ENCODE results near the gene CFAP61. TPM values are rescaled to one million over a fixed set of nuclear protein-coding genes. Genes with fewer than 3 reads are reported as not detected.
"Not testable (repeated sequence)": the region's sequence is repeated elsewhere in the genome, so short reads cannot be mapped to it uniquely, and the experiment has no call there.

CFAP61 gene
- total RNA-seq, 1 experiment from 2014 or later, result 0.12 TPM

DNA sequence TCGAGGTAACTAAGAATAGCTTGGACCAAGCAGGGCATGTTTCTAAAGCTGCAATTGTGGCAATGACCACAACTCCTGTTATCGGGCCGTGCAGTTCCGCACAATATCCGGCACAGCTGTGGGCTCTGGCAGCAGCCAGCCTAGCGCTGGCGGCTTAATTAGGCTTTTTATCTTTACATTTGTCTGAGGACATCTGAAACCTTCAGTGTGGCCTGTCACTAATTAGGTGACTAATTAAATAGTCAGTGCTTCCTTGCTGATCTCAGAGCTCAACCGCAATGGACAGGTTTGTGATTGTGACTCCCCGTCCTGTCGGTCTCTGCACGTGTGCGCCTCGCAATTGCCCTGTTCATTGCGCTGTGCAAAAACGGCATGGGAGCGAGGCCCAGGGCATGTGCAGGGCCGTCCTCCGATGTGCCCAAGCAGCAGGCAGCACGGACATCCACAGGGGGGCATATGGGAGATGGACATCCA, 180.7 kb downstream of the CFAP61 start:
- DNase-seq (ENCODE audit: low read depth), result peak; percentile 95

DNA sequence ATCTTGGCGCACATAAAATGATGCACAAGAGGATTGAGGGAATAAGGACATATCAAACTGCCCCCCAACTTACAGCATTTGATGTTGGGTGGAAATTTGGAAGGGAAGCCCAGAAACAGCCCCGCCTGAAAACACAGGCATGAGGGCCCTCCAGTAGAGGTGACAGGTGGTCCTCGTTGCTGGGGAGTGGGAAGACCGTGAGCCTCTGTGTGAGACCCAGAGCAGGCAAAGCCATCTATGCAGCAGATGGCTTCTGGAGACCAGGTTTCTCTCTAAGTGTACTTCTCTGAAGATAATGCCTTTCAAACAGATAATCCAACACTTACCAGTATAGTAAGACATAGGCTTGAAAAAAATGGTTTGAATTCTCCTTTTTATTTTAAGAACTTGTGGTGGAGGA, 183.3 kb downstream of the CFAP61 start:
- DNase-seq (ENCODE audit: low read depth), result no peak

DNA sequence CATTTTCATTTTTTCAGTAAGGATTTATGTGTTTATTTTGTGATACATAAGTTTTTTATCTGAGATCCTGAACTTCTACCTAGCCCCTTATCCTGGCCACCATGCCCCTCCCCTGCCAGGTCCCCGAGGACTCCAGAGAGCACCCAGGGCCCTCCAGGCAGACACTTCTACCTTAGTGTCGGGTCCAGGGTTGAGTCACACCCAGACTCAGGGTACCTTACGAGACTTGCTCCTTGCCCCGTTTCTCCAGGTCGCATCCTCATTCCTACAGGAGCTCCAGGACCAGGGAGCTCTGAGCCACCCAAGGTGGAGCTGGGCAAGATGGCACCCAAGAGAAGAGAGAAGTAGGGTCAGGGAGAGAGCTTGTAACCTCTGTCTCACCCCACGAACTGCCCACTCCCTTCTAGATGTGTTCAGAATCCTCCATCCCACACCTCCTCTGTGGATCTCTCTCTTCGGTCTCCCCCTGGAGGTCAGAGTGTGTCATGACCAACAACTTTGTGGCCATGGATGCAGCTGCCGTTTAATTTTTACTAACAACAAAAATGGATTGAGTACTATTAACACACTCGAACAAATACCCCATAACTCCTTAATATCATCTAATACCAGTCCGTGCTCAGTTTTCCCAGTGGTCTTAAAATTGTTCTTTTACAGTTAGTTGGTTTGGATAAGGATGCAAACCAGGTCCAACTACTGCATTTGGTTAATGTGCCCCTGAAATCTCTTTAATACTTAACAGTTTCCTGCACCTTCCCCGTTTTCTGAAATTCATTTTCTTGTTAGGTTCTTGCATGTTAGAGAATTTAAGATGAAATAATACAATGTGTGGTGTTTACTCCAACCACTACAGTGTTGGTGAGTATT, 185.0 kb downstream of the CFAP61 start:
- DNase-seq (ENCODE audit: low read depth), result peak; percentile 61

DNA sequence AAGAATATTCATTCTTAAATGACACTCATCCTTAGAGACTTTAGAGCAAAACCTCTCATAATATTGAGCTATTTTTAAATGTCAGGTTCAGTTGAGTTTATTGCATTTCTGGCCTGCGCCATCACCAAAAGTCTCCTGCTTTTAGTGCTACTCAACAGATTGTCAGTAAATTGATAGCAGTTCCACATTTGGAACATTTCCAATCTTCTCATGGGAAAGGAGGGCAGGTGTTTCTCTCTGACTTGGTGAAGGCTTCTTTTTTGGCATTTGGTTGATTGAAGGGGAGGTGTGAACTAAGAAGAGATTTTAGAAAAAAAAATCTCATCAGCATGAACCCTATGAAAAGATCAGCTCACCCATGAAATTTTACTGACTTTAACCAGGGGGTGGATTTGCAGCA, 189.6 kb downstream of the CFAP61 start:
- no peak for DNase-seq (ENCODE audit: low read depth)

DNA sequence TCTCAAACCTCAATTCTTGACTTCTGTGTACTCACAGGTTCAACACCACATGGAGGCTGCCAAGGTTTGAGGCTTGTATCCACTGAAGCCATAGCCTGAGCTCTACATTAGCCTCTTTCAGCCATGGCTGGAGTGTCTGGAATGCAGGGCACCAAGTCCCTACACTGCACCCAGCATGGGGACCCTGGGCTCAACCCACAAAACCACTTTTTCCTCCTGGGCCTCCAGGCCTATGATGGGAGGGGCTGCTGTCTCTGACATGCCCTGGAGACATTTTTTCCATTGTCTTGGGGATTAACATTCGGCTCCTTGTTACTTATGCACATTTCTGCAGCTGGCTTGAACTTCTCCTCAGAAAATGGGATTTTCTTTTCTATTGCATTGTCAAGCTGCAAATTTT, 192.1 kb downstream of the CFAP61 start:
- not testable (repeated sequence) for DNase-seq (ENCODE audit: low read depth)

DNA sequence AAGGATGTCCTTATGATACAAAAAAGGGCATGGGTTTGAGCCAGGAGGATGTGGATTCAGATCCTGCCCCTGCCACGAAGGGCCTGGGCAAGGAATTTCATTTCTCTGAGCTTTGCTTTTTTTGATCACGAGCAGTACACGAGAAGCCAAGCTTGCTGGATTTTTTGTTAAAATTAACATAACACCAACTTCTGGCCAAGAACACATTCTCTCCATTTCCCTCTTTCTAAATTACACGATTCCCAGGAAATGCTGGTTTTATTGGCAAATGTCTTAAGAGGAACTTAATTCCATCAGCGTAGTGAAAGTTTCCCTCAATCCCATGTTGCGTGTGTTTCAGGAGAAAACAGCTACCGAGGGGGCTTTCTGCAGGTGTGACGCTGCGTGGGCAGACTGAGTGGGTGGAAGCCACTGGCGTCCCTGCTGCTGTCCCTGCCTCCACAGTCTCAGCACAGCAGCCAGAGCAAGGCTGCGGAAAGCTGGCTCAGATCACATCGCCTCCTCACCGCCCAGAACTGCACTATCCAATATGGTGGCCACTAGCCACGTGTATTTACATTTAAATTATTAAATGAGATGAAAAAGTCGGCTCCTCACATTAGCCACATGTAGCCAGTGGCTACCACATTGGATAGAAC, 194.8 kb downstream of the CFAP61 start:
- DNase-seq (ENCODE audit: low read depth), result no peak

DNA sequence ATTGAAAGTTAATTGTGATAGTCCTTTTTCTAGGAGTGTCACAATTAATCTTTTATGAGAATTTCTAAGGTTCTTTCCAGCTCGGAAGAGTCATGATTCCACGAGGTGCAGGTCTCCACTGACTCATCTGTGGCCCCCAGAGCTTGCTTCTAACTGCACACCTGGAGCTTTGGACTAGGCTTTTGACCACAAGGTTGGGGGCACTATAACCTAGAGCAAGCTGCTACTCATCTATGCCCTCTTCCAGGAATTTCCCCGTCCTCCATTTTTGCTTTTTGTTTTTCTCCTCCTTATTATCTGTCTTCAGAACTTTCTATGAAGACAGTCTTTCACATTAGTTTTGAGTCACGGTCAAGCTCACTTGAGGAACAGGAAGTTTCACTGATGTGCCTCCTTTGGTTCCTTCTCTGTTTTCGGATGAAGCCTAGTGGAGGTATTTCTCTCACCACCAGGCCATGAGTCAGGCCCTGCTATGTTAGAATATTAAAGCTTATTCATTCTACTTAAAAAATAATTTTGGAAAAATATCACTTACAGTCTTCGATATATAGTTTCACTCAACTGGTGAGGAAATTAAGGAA, 196.4 kb downstream of the CFAP61 start:
- DNase-seq (ENCODE audit: low read depth), result no peak

DNA sequence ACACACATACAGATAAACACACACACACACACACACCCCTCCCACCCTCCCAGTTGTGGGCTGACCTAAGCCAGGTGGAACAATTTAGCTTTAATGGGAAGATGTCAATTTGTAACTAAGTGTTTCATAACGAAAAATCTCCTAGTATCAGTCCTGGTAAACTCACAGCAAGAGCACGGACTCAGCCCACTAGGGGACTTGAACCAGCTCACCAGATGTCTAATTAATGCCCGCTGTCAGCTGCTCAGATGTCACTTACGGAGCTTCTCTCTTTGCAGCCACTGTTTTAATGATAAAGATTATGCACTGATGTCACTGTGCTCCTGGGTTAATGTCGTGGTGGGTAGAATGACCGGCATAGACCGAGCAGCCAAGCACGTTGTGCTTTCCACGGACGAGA, 199.0 kb downstream of the CFAP61 start:
- no peak for DNase-seq (ENCODE audit: low read depth)

DNA sequence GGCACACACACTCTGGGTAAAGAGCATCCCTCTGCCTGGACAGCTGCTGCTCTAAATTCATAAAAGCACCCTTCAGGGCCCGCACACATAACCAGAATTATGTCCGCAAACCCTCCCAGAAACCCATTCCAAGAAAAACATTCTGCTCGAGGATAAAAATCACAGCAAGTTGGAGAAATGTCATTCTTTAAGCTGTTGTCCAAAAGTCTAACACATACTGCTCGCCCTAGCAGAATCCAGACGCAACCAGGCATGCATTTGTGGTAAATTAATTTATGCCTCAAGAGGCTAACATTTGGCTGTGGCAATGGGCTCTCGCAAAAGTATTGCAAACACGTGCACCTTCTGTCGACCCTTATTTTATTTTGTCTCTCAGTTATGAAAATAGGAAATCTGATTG, 199.5 kb downstream of the CFAP61 start:
- no peak for DNase-seq (ENCODE audit: low read depth)

DNA sequence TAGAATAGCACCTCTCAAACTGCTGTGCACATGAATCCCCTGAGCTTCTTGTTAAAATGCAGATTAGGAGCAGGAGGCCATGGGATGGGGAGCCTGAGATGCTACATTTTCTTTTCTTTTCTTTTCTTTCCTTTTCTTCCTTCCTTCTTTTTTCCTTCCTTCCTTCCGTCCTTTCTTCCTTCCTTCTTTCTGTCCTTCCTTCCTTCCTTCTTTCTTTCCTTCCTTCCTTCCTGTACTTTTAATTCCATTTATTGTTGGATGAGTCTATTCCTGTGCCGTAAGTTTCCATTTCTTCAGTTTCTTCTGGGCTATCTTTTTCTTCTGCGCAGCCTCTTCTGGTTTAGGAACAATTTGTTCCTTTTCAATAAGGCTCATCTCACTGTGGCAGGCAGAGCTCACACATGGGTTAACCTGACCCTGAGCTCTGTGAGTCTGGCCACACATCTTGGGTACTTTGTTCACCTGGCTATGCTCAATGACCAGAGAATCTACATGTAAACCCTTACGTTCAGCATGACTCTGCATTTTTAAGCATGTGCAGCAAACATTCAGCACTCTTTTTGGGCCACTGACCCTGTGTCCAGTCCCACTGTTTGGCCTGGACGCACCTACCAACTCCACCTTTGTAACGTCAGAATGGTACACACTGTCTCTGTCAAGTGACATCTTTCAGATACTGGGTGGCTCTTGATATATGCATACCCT, 200.9 kb downstream of the CFAP61 start:
- no peak for DNase-seq (ENCODE audit: low read depth)

DNA sequence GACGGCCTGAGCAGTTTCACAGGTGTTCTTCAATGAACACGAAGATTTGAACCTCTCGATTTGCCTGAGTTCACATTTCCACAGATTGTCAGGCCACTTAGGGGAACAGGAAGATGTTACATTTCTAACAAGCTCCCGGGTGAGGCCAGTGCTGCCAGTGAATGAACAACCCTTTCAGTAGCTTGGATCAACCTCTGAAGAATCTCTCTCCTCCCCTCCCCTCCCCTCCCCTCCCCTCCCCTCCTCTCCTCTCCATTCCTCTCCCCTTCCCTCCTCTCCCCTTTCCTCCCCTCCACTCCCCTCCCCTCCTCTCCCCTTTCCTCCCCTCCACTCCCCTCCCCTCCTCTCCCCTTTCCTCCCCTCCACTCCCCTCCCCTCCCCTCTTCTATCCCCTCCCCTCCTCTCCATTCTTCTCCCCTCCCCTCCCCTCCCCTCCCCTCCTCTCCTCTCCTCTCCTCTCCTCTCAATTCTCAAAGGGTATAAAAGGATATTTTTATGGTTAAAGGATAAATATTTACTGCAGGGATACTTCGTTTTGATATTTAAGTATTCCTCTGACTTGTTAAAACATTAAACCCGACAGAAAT, 201.5 kb downstream of the CFAP61 start:
- no peak for DNase-seq (ENCODE audit: low read depth)

DNA sequence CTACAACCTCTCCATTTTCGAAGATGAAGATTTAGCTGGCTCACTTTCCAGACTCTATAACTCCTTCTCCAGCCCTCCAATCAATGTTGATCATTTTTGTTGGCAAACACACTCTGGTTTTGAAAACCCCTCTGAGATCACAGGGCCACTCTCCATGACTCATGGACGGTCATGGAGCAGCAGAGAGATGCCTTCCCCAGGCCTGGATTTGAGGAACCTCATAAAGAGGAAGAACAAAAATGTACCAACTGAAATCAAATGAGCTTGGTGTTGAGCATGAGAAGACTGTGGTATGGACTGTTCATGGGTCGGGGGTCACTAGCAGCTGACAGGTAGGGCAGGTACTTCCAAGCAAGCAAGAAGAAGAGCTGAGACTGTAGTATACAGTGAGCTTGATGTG, 202.8 kb downstream of the CFAP61 start:
- DNase-seq (ENCODE audit: low read depth), result no peak

DNA sequence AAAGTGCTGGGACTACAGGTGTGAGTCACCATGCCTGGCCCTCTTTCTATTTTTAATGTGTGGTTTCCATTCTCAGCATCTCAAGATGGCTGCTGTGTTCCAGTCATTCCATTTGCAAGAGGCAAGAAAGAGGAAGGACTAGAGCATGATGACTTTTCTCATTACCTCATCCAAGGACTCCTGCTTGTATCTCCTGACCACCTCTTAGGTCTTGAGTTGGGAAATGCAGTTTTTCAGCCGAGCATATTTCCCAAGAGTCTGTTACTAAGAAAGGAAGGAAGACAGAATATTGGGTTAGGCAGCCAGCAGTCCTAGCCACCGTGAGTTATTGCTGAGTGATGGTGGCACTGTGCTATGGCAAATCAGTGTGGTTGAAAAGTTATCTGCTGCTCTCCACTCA, 207.2 kb downstream of the CFAP61 start:
- peak; percentile 39 for DNase-seq (ENCODE audit: low read depth)

DNA sequence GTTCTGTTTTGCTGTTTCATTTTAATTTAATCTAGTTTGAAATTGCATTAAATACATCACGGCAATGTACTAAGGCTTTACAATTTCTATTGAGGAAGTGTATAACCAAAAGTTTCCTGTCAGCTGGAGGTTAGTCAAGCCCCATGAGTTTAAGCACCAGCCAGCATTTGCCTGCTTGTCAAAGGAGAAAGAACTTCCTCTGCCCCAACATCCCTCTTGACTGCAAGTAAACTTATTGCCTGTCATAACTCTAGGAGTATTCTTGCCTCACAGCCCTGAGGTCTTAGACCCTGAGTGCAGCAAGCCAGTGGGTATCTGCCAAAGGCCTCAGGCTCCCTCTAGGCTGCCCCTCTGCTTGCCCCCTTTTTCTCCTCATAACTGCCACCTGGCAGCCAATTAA, 208.8 kb downstream of the CFAP61 start:
- no peak for DNase-seq (ENCODE audit: low read depth)

DNA sequence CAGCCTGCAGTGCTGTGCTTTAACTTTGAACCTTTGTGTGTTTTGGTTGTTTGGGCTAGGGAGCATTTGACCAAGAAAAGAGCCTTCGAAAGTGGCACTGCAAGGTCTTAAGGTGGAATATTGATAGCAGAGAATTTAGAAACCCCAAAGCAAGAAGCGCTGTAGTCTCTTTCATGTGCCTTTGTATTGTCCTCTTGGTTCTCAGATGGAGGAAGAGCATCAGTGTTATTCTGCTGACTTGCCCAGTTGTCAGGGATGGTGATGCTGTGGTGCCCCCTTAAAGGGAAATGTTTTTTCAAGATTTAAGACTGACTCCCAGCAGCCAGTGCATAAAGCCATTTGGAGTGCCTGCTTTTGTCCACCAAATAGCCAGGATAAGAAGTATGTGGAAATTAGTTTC, 212.9 kb downstream of the CFAP61 start:
- no peak for DNase-seq (ENCODE audit: low read depth)

DNA sequence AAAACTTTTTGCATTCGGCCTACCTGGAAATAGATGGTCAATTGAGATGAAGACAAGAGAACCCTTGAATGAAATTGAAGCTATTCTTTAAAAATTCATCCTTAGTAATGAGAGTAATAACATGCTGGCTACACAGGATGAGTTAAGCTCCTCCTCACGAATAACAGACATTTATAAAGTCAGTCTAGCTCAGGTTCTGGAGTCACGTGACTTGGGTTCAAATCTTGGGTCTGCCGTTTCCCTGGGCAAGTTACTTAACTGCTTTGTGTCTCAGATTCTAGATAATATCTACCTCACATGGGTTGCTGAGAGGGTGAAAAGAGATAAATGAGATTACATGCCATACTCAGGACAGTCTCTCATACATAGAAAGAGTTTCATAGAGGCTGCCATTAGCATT, 214.2 kb downstream of the CFAP61 start:
- no peak for DNase-seq (ENCODE audit: low read depth)

DNA sequence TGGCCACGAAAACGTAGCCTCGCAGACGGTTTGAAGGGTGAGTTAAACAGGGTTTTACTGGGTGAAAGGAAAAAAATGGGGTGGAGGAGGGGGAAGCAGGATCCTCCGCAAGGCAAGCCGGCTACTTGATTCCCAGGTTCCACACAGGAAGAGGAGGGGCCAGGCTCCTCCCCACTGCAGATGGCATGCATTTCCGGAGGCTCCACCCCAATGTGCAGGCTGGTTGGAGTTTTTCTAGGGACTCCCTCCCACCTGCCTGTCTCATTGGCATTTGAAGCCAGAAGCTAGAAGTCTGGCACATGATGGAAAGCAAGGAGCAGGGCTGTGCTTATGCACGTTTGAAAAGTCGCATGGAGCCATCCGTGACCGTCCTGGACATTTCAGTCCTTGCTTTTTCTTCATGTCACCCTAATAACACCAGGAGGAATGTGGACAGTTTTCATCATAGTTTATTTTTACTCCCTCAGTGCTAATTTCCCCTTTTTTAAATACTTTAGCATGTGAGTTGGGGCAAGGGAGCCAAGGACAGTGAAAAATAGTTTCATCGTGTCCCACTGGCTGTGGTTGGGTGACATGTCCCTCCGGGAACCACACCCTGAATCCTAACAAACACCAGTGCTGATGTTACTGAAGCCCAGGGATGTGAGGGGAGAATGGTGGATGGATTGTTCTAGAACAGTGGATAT, 215.5 kb downstream of the CFAP61 start:
- peak; percentile 63 for DNase-seq (ENCODE audit: low read depth)

DNA sequence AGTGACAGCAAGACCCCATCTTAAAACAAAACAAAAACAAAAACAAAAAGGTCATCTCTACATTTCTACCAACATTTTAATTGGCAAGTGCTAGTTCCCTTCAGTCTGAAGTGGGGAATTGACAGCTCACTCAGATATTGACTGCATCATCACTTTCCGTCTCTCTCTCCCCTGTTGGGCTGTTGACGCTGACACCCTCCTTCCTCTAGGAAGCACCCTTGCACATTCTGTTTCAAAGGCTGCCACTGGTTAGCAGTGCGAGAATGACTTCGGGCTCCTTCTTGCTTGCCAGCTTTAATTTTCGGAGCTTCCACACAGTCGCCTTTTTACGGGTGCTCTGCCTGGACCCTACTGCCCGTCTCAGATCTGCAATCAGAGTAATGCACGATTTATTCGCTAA, 218.9 kb downstream of the CFAP61 start:
- peak; percentile 16 for DNase-seq (ENCODE audit: low read depth)

DNA sequence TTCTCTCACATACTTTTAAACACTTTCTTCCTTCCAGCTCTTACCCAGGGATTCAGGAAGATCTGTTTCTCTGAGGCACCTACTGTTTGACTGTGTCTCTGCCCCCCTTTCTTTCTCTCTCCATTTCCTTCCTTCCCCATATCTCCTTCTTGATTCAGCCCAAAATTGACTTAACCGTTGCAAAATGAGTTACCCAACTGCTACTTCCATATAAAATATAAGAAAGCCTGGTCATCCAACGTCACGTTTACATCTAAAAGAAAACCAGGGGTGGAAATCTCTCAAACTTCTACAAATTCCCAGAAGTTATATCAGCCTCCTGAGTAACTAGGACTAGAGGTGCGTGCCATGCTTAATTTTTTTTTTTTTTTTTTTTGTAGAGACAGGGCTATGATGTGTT, 220.4 kb downstream of the CFAP61 start:
- DNase-seq (ENCODE audit: low read depth), result no peak

DNA sequence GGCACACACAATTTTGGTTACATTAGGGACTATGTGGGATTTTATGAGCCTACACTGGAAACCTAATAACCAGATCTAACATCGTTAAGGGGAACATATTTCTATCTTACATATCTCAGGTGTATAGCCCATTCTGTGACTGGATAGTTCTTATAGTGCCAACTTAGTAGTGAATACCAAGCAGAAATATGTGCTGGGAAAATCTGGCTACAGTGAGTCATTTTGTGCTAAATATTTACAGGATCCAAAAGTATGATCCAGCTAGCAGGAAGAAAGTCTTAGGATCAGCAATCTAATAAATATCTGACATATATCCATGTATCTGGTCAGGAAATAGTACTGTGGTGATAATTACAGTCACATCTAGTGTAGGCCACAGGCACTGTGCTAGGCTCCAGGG, 221.0 kb downstream of the CFAP61 start:
- DNase-seq (ENCODE audit: low read depth), result no peak

DNA sequence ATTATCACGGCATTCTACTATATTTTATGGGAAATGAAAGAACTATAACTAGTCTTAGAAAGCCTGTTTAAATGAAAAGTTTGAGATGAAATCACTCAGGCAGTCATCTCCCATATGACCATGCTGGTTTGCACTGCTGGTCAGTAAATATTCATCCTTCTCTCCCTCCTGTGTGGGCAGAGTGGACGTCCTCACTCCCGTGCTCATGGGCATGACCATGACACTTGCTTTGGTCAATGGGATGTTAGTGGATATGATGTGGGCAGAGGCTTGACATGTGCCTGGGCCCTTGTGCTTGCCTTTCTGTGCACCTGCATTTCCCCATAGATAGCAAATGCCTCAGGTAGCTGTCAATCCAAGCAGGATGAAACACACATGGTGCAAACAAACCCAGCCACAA, 222.5 kb downstream of the CFAP61 start:
- no peak for DNase-seq (ENCODE audit: low read depth)
